Liver (tissue), 9 donors: ENCODE measurements around the gene FGD2. TPM values are rescaled to one million over a fixed set of nuclear protein-coding genes. Genes with fewer than 3 reads are reported as not detected.

Experiments used
- DNase-seq: peaks from one replicate; pipeline ENCODE4 v3.0.0-alpha.2; 2017; ENCODE audit warnings: low spot score
- H3K27ac ChIP-seq, 2 donors: one replicate each; pipeline ENCODE4 v1.7.0; 2013; ENCODE audit warnings: inconsistent platforms in 2 of 2, low read length in 2 of 2, control low read depth in 1 of 2, low read depth in 1 of 2, mild to moderate bottlenecking in 1 of 2
- H3K27me3 ChIP-seq, 4 donors: one replicate each; pipeline versions ENCODE4 v1.6.1 to v1.7.0; 2013; ENCODE audit warnings: low read length in 3 of 4, inconsistent platforms in 1 of 4, mild to moderate bottlenecking in 1 of 4, moderate library complexity in 1 of 4; ENCODE audit not compliant: control insufficient read depth in 4 of 4, insufficient read depth in 4 of 4
- H3K36me3 ChIP-seq, 4 donors: one replicate each; pipeline versions ENCODE4 v1.6.1 to v1.7.0; 2013; ENCODE audit warnings: low read length in 3 of 4, mild to moderate bottlenecking in 3 of 4, low read depth in 1 of 4, moderate library complexity in 1 of 4; ENCODE audit not compliant: control insufficient read depth in 4 of 4, insufficient read depth in 3 of 4
- H3K4me1 ChIP-seq, 4 donors: one replicate each; pipeline versions ENCODE4 v1.6.1 to v1.7.0; 2013; ENCODE audit warnings: low read length in 3 of 4, mild to moderate bottlenecking in 3 of 4, moderate library complexity in 1 of 4; ENCODE audit not compliant: control insufficient read depth in 4 of 4, insufficient read depth in 4 of 4
- H3K4me3 ChIP-seq, 3 donors: one replicate each; pipeline versions ENCODE4 v1.6.1 to v1.7.0; 2013; ENCODE audit warnings: low read length in 3 of 3, control low read depth in 1 of 3, low read depth in 1 of 3, mild to moderate bottlenecking in 1 of 3
- H3K9ac ChIP-seq, 2 donors: one replicate each; pipeline ENCODE4 v1.7.0; 2013; ENCODE audit warnings: low read length in 2 of 2, mild to moderate bottlenecking in 2 of 2, moderate library complexity in 2 of 2, control low read depth in 1 of 2, low read depth in 1 of 2
- H3K9me3 ChIP-seq, 4 donors: one replicate each; pipeline versions ENCODE4 v1.6.1 to v1.7.0; 2013; ENCODE audit warnings: low read length in 3 of 4; ENCODE audit not compliant: control insufficient read depth in 4 of 4
- CTCF ChIP-seq: fragments of 150-350 bp; IDR thresholded peaks from 2 replicates; pipeline ENCODE4 v1.5.1; 2017; ENCODE audit warnings: improper control_type of control experiment, low read depth, low read length; ENCODE audit not compliant: missing input control
- FOXA1 ChIP-seq: IDR thresholded peaks from 2 replicates; pipeline ENCODE4 v1.6.1; 2016; ENCODE audit warnings: antibody characterized with exemption
- FOXA2 ChIP-seq: IDR thresholded peaks from 2 replicates; pipeline ENCODE4 v1.6.1; 2016; ENCODE audit warnings: antibody characterized with exemption
- GABPA ChIP-seq, 2 donors: IDR thresholded peaks in 1 of 2; conservative IDR thresholded peaks in 1 of 2; 2 replicates each; pipeline ENCODE4 v1.6.1; 2016; ENCODE audit warnings: antibody characterized with exemption in 2 of 2, mild to moderate bottlenecking in 1 of 2, moderate library complexity in 1 of 2
- HNF4A ChIP-seq, 2 donors: conservative IDR thresholded peaks; 2 replicates each; pipeline ENCODE4 v1.6.1; 2016; ENCODE audit warnings: antibody characterized with exemption in 2 of 2, mild to moderate bottlenecking in 2 of 2
- HNF4G ChIP-seq: IDR thresholded peaks from 2 replicates; pipeline ENCODE4 v1.6.1; 2016; ENCODE audit warnings: antibody characterized with exemption
- JUND ChIP-seq, 2 donors: IDR thresholded peaks; 2 replicates each; pipeline ENCODE4 v1.6.1; 2016; ENCODE audit warnings: antibody characterized with exemption in 2 of 2
- MAX ChIP-seq: IDR thresholded peaks from 2 replicates; pipeline ENCODE4 v1.6.1; 2016; ENCODE audit warnings: antibody characterized with exemption
- NR2F2 ChIP-seq: IDR thresholded peaks from 2 replicates; pipeline ENCODE4 v1.6.1; 2016; ENCODE audit warnings: antibody characterized with exemption
- RXRA ChIP-seq, 2 donors: IDR thresholded peaks; 2 replicates each; pipeline ENCODE4 v1.6.1; 2017 to 2018; ENCODE audit warnings: antibody characterized with exemption in 2 of 2, mild to moderate bottlenecking in 1 of 2
- SP1 ChIP-seq: IDR thresholded peaks from 2 replicates; pipeline ENCODE4 v1.6.1; 2018; ENCODE audit warnings: antibody characterized with exemption, mild to moderate bottlenecking
- YY1 ChIP-seq: IDR thresholded peaks from 2 replicates; pipeline ENCODE4 v1.6.1; 2016; ENCODE audit warnings: antibody characterized with exemption, mild to moderate bottlenecking
- ZBTB33 ChIP-seq: IDR thresholded peaks from 2 replicates; pipeline ENCODE4 v1.6.1; 2016; ENCODE audit warnings: antibody characterized with exemption
- WGBS: extraction: QIAGEN DNeasy Blood & Tissue Kit; methylation state at CpG from one replicate; pipeline ENCODE4 v1.1.7; 2013; 5-methylcytosine and 5-hydroxymethylcytosine counted together
- polyA plus RNA-seq, 2 donors: library from polyadenylated mRNA; stranded (reverse) in 1 of 2; unstranded in 1 of 2; fragments of 200-250 nt in 1 of 2; fragments of >200 nt in 1 of 2; fragmentation: Nextera tagmentation in 1 of 2; extraction: Ambion mirVana in 1 of 2; gene quantifications; one replicate each; pipeline versions ENCODE4 v1.2.1 to v1.2.3, GENCODE V29; 2013 to 2015
- total RNA-seq, 2 donors: library from RNA; depleted of rRNA; stranded (reverse); fragments of >200 nt; gene quantifications; one replicate each; pipeline ENCODE4 v1.2.3, GENCODE V29; 2014
- donor health status: healthy.
- donor health status: healthy.
- donor health status: healthy.
- donor health status: healthy.
- donor health status: healthy.

FGD2 gene
- total and polyA plus RNA-seq, 4 donors = 4.6 to 24.4 (median 9.1) TPM

DNA sequence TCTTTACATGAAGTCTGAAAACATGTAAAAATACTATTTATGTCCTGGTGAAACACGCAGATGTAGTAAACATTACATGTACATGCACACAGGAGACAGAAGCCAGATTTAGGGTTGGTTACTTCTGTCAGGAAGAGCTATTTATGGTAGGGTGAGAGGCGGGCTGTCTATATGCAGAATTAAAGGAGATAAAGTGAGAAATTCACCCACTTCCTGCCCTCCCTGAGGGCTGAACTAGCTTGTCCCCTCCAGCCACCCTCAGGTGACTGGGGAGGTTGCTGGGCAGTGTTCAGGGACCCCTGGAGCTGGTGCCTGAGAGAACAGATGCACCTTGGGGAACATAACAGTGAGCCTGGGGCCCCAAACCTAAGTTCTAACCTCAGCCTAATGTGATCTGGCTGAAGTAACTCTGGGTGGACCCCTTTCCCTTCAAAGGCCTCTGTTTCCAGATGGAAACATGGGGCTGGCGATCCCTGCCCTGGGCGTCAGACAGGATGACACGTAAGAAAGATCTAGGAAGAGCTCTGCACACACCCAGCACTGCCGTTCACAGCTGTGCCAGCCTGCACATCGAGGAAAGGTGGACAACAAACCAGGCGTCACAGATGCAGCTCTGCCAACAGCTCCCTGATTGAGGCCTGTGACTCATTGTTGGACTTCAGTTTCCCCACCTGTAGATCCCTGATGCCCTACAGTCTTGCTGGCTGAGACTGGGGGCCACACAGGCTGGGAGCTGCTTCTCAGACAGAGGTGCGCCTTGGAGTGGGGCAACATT lies 49.6 kb upstream of the FGD2 start:
- Histone ChIP-seq H3K27me3 (no peaks in the 10 kb centered on the region), H3K4me3 (no peak overlapping the region), H3K9ac (no peak overlapping the region), H3K36me3 (no peaks in the 10 kb centered on the region), H3K9me3 (no peaks in the 10 kb centered on the region), H3K27ac (no peak overlapping the region), H3K4me1 (no peaks in the 10 kb centered on the region)
- TF ChIP-seq FOXA1 (no peak), ZBTB33 (no peak), GABPA (IDR thresholded peaks at IDR 0.05 in 1 of 2, conservative IDR thresholded peaks at IDR 0.05 in 1 of 2) (no peak), YY1 (no peak), HNF4A (conservative IDR thresholded peaks at IDR 0.05) (no peak), JUND (IDR thresholded peaks at IDR 0.05) (no peak), SP1 (no peak), NR2F2 (no peak), HNF4G (no peak)
- 83% methylated on average over 9 of the region's 9 CpGs for WGBS
- DNase-seq = no peak

DNA sequence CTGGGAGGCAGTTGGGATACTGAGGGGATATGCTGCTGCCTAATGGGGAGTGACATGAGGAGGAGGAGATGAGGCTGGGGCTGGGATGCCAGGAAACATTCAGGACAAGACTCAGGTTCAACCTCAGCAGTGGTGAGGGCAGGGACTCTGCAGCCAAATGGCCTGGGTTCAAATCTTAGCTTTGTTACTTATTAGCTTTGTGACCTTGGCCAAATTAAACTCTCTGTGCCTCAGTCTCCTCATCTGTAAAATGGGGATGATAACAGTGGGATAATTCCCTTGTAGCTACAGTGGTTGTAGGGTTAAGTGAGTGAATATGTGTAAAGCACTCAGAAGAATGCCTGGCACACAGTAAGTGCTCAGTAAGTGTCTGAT lies 49.0 kb upstream of the FGD2 start:
- DNase-seq = no peak
- Histone ChIP-seq H3K27me3 (no peaks in the 10 kb centered on the region), H3K4me1 (no peaks in the 10 kb centered on the region), H3K4me3 (no peak overlapping the region), H3K9me3 (no peaks in the 10 kb centered on the region), H3K27ac (no peak overlapping the region), H3K36me3 (no peaks in the 10 kb centered on the region), H3K9ac (no peak overlapping the region)
- TF ChIP-seq GABPA (IDR thresholded peaks at IDR 0.05 in 1 of 2, conservative IDR thresholded peaks at IDR 0.05 in 1 of 2) (no peak), CTCF (no peak), MAX (no peak), YY1 (no peak), RXRA (IDR thresholded peaks at IDR 0.05) (no peak)

DNA sequence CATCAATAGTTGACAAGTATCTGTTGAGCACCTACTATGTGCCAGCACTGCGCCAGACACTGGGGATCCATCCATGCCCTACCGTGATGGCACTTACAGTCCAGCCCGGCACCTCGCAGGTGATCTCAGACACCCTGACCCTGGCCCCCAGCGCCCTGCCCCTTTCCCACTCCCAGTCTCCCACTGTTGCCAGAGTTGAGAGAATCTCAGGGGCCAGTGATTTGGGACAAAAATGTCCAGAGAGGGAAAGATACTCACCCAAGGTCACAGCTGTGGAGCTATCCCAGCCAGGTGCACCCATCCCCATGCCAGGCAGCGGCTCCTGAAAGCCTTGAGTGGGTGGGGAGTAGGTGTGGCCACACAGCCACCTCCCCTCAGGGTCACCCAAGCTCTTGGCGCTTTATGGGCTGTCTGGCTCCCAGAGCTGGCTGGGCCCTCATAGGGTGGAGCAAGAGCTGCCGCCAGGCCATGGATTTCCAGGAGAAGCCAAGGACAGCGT lies 47.6 kb upstream of the FGD2 start:
- H3K27me3 ChIP-seq = no peaks in the 10 kb centered on the region
- H3K4me3 ChIP-seq = no peak overlapping the region
- no peak overlapping the region for H3K9ac ChIP-seq
- H3K9me3 ChIP-seq = no peaks in the 10 kb centered on the region
- 88% methylated on average over 9 of the region's 9 CpGs for WGBS
- no peak for TF ChIP-seq FOXA2
- TF ChIP-seq SP1 = no peak
- TF ChIP-seq HNF4G = no peak
- no peak for TF ChIP-seq GABPA (IDR thresholded peaks at IDR 0.05 in 1 of 2, conservative IDR thresholded peaks at IDR 0.05 in 1 of 2)
- TF ChIP-seq FOXA1 = no peak
- TF ChIP-seq HNF4A (conservative IDR thresholded peaks at IDR 0.05) = no peak
- no peak for TF ChIP-seq JUND (IDR thresholded peaks at IDR 0.05)
- no peak for TF ChIP-seq ZBTB33
- no peak for TF ChIP-seq CTCF
- H3K36me3 ChIP-seq = no peaks in the 10 kb centered on the region
- H3K4me1 ChIP-seq = no peaks in the 10 kb centered on the region
- DNase-seq = no peak
- H3K27ac ChIP-seq = no peak overlapping the region
